ENCODE results near the gene NIPBL.
"Not testable (repeated sequence)": the region's sequence is repeated elsewhere in the genome, so short reads cannot be mapped to it uniquely, and the experiment has no call there.

Gene NIPBL, protein sequence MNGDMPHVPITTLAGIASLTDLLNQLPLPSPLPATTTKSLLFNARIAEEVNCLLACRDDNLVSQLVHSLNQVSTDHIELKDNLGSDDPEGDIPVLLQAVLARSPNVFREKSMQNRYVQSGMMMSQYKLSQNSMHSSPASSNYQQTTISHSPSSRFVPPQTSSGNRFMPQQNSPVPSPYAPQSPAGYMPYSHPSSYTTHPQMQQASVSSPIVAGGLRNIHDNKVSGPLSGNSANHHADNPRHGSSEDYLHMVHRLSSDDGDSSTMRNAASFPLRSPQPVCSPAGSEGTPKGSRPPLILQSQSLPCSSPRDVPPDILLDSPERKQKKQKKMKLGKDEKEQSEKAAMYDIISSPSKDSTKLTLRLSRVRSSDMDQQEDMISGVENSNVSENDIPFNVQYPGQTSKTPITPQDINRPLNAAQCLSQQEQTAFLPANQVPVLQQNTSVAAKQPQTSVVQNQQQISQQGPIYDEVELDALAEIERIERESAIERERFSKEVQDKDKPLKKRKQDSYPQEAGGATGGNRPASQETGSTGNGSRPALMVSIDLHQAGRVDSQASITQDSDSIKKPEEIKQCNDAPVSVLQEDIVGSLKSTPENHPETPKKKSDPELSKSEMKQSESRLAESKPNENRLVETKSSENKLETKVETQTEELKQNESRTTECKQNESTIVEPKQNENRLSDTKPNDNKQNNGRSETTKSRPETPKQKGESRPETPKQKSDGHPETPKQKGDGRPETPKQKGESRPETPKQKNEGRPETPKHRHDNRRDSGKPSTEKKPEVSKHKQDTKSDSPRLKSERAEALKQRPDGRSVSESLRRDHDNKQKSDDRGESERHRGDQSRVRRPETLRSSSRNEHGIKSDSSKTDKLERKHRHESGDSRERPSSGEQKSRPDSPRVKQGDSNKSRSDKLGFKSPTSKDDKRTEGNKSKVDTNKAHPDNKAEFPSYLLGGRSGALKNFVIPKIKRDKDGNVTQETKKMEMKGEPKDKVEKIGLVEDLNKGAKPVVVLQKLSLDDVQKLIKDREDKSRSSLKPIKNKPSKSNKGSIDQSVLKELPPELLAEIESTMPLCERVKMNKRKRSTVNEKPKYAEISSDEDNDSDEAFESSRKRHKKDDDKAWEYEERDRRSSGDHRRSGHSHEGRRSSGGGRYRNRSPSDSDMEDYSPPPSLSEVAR (N-terminal part only)

GRCh38 chr5:36876299-36876964 is at the start of gene NIPBL:
Gene NIPBL (plus strand): TSS chr5:36876769. CDS start chr5:36953697, 76,928 bp downstream.
- DNase-seq (ENCODE audit: low spot score), result peak; percentile 94

DNA sequence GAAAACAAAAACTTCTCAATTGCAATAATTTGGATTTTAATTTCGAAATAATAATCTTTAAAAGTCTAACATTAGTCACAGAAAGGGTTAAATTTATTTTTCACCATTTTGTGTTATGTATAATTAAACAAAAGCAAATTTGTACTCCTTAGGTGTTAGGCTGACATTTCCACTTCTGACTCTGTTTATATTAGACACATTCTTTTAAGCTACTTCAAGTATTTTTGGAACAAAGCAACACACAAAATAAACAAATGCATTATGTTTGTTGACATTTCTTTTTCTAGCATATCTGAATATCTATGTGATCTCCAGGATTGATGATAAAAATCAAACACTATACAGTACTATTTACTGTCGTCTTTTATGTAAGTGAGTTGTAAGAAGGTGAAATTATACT is 44.3 kb upstream of the NIPBL start:
- no peak for DNase-seq (ENCODE audit: low spot score)

- DNase-seq (ENCODE audit: low spot score), result no peak
Observed at GRCh38 chr5:36836831-36837230, 39.7 kb upstream of the NIPBL start.

GRCh38 chr5:36839489-36840476 is 36.8 kb upstream of the NIPBL start:
- no peak for DNase-seq (ENCODE audit: low spot score)

- DNase-seq (ENCODE audit: low spot score), result no peak
Observed at GRCh38 chr5:36841677-36842076, 34.9 kb upstream of the NIPBL start.

DNA sequence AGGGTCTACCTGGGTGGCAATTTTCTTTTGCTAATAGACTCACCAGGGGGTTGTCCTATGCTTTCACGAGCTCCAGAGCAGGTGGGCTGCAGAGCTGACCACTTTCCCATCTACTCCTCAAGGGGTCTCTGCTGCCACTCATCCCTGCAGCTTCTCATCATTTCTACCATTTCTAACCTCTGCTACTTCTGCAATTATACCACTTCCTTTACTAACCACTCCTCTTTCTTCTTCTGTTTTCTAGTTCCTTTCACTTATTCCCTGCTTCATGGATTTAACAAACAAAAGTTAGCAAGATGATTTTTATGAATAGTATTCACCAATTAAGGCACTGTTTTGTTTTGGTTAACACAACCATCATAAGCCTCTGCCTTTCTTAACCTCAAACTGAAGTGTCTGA is 34.5 kb upstream of the NIPBL start:
- DNase-seq (ENCODE audit: low spot score), result no peak

DNA sequence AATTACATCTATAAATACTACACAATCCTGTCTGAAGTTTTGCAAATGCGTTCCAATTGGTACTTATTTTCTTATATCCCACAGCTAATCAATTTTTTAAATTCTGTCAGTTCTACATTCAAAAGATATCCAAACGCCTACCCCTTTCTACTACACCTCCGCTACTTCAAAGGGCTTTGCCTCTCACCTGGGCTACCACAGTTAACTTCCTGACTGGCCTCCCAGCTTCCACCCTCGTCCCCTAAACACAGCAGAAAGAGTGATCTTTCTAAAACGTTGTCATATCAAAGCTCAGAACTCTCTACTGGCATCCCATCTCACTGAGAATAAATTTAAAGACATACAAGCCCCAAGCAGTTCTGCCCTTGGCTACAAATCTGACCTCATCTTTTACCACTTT is 32.3 kb upstream of the NIPBL start:
- no peak for DNase-seq (ENCODE audit: low spot score)

GRCh38 chr5:36848545-36848944 is 28.0 kb upstream of the NIPBL start:
- DNase-seq (ENCODE audit: low spot score), result not testable (repeated sequence)

GRCh38 chr5:36852903-36853302 is 23.7 kb upstream of the NIPBL start:
- DNase-seq (ENCODE audit: low spot score), result not testable (repeated sequence)

- DNase-seq (ENCODE audit: low spot score), result no peak
Observed at GRCh38 chr5:36854402-36855140, 22.0 kb upstream of the NIPBL start.

DNA sequence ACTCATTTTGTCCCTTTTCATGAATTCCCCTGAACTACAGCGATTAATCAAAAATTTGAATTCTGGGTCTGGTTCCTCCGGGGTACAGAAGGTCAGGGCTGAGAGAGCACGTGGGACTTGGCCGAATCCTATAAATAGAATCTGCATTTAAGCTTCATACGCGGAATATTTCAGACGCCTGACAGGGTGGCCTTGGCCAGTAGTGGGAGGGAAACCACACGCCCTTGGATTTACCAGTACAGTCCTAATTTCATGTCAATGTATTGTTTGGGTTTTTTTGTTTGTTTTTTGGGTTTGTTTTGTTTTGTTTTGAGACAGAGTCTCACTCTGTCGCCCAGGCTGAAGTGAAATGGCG is 21.5 kb upstream of the NIPBL start:
- no peak for DNase-seq (ENCODE audit: low spot score)

DNA sequence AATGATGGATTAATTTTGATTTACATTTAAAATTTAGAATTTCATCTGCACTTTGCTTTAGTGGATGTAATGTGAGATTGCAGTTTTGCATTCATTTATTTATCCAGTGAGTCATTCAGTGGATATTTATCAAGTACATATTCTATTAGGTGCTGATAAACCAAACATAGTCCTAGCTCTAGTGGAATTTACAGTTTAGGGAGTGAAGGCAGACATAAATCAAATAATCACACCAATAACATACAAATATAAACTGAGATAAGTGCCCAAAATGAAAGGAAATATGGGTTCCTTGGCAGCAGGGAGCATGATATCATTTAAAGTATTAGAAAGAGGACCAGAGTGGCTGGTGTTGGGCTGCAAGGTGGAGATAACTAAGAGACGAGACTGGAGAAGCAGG is 14.7 kb upstream of the NIPBL start:
- DNase-seq (ENCODE audit: low spot score), result no peak

- DNase-seq (ENCODE audit: low spot score), result peak; percentile 65
Observed at GRCh38 chr5:36870399-36871040, 6.0 kb upstream of the NIPBL start.

GRCh38 chr5:36874465-36874864 is 2.1 kb upstream of the NIPBL start:
- DNase-seq (ENCODE audit: low spot score), result peak; percentile 42

- peak; percentile 68 for DNase-seq (ENCODE audit: low spot score)
Observed at GRCh38 chr5:36875051-36875789, 1.3 kb upstream of the NIPBL start.

DNA sequence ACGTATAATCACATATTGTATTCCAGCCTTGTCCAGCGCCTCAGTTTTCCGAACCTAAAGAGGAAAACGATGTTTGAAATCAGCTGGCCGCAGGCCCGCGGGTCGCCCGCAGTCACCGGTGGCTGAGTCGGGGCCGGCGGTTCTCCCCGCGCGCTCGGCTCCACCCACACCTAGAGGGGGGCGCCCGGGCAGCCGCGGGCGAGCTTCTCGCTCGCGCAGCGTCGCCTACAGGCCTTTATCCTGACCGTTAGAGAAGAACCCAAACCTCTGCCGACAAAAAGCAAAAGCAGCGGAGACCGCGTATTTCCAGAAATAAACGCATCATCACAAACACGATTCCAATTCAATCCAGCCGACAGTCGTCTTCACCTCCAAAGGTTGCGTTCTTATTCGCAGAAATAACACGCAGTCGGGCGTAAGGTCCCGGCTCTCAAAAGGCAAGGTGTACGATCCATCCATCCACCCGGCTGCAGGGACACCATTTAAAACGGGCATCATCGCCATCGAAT is 725 bp upstream of the NIPBL start:
- peak; percentile 78 for DNase-seq (ENCODE audit: low spot score)

DNA sequence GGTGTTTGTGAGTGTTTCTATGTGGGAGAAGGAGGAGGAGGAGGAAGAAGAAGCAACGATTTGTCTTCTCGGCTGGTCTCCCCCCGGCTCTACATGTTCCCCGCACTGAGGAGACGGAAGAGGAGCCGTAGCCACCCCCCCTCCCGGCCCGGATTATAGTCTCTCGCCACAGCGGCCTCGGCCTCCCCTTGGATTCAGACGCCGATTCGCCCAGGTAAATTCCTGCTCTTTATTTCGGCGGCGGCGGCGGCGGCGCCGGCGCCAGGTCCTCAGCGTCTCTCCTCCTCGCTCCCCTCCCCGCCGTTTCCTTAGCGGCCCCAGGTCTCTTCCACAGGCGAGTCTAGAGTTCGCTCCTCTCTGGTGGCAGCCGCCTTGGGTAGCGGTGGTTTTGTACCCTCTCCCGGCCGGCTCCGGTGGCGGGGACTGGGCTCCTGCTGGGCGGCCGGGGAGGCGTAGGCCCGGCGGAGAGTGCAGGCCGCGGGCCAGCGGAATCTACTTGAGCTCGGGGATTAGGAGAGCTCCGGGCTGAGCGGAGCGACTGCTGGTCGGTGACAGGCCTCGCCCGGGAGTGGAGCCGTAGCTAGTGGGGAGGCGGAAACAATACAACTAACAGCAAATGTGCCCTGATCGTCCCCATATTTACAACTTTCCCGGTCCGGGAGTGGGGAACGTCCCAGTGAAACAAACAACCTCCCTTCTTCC is 547 bp downstream of the NIPBL start:
- DNase-seq (ENCODE audit: low spot score), result peak; percentile 72
